Body of pancreas (tissue), 4 donors: ENCODE results near the gene NUTF2.

Source experiments
- POLR2A ChIP-seq, 3 donors: fragments of 450-650 bp; IDR thresholded peaks; one replicate each; pipeline ENCODE4 v1.6.1; 2016; ENCODE audit warnings: antibody characterized with exemption in 3 of 3, mild to moderate bottlenecking in 2 of 3
- TF ChIP-seq, protein P1 (sequence below), 7 experiments: fragments of 450-650 bp in 4 of 7; fragments of 200-600 bp in 3 of 7; sonication (generic) in 3 of 7; IDR thresholded peaks; one replicate each; pipeline ENCODE4 v1.5.1; 2016 to 2019; ENCODE audit warnings: antibody characterized with exemption in 7 of 7

DNA sequence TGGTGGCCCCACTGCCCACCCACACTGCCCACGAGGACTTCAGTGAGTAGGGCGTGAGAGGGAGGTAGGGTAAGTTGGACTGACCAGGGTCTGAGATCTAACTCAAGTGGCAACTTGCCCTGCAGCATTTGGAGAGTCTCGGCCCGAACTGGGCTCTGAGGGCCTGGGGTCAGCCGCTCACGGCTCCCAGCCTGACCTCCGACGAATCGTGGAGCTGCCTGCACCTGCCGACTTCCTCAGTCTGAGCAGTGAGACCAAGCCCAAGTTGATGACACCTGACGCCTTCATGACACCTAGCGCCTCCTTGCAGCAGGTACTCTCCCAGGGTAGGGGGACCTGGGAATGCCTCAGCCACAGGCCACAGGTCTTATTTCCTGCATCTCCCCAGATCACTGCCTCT, 32.7 kb downstream of the NUTF2 start:
- TF ChIP-seq, protein P1, sequence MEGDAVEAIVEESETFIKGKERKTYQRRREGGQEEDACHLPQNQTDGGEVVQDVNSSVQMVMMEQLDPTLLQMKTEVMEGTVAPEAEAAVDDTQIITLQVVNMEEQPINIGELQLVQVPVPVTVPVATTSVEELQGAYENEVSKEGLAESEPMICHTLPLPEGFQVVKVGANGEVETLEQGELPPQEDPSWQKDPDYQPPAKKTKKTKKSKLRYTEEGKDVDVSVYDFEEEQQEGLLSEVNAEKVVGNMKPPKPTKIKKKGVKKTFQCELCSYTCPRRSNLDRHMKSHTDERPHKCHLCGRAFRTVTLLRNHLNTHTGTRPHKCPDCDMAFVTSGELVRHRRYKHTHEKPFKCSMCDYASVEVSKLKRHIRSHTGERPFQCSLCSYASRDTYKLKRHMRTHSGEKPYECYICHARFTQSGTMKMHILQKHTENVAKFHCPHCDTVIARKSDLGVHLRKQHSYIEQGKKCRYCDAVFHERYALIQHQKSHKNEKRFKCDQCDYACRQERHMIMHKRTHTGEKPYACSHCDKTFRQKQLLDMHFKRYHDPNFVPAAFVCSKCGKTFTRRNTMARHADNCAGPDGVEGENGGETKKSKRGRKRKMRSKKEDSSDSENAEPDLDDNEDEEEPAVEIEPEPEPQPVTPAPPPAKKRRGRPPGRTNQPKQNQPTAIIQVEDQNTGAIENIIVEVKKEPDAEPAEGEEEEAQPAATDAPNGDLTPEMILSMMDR (IDR thresholded peaks at IDR 0.05), result no peak
- TF ChIP-seq POLR2A (IDR thresholded peaks at IDR 0.05), result no peak
